Gastroesophageal sphincter (tissue), 3 donors: ENCODE data around the gene DDI2.

ENCODE experiments used
- CTCF ChIP-seq, 4 experiments: fragments of 200-600 bp in 2 of 4; fragments of 450-650 bp in 2 of 4; sonication (generic) in 1 of 4; IDR thresholded peaks; one replicate each; pipeline ENCODE4 v1.5.1; 2017 to 2019; ENCODE audit warnings: antibody characterized with exemption in 4 of 4, mild to moderate bottlenecking in 2 of 4, moderate library complexity in 2 of 4
- POLR2A ChIP-seq, 2 donors: fragments of 450-650 bp; IDR thresholded peaks; one replicate each; pipeline ENCODE4 v1.6.1; 2017; ENCODE audit warnings: antibody characterized with exemption in 2 of 2, mild to moderate bottlenecking in 2 of 2, moderate library complexity in 1 of 2

GRCh38 chr1:15609631-15610030, 7.6 kb upstream of the DDI2 start:
- TF ChIP-seq CTCF (IDR thresholded peaks at IDR 0.05) (no peak), POLR2A (IDR thresholded peaks at IDR 0.05) (no peak)
